Stimulated activated CD8-positive, alpha-beta memory T cell treated with anti-CD3 and anti-CD28 coated beads, Interleukin-15, amount 100 ng/mL, for 24 hours (primary cell): ENCODE data around the gene IFT172.
"Not testable (repeated sequence)": the region's sequence is repeated elsewhere in the genome, so short reads cannot be mapped to it uniquely, and the experiment has no call there.

Experiments
- DNase-seq: peaks from one replicate; pipeline ENCODE4 v3.0.0-alpha.2; 2020; ENCODE audit warnings: low read depth

Gene IFT172

DNA sequence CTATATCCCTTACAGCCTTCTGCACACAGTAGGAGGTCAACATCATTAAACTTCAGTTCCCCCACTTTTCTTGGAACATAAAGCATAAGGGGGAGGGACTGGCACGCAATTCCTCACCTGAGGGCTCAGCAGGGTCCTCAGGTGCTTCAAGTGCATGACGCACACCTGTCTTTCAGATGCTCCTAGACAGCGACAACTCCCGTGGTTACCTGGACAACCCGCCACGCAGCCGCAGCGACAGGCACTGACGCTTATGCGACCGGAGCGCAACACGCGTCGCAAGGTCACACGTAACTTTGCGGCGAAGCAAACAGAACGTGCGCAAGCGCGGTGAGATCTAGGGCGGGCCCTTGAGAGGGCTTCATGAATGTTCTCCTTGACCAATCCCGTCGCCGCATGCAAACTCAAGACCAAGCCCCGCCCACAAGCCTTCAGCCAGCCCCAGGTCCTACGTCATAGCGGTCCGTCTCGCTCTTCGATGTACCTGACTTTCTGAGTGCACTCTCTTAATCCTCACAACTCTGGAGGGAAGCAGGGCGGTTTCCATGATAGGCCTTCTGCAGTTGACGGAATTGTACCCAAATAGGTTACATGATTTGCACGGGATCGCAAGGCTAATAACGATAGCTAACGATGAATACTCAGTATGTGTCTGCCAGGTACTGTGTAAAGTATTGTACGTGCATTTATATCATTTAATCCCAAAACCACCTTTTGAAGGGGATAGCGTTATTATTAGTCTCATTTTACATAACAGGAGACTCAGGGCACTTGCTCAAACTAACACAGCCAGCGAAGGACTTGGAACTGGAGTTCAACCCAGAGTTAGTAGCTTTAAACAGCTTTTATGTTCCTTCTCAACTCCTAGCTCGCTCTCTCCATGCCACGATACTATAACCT lies at the start of gene IFT172:
Gene IFT172 (minus strand): TSS at position 246 of the 900 bp plus-strand sequence. CDS start 90 bp downstream, at position 156.
- DNase-seq = peak; percentile 89

GRCh38 chr2:27538839-27539450 lies 49.4 kb upstream of the IFT172 start:
- not testable (repeated sequence) for DNase-seq

GRCh38 chr2:27537287-27537686 lies 47.7 kb upstream of the IFT172 start:
- DNase-seq = no peak

DNA sequence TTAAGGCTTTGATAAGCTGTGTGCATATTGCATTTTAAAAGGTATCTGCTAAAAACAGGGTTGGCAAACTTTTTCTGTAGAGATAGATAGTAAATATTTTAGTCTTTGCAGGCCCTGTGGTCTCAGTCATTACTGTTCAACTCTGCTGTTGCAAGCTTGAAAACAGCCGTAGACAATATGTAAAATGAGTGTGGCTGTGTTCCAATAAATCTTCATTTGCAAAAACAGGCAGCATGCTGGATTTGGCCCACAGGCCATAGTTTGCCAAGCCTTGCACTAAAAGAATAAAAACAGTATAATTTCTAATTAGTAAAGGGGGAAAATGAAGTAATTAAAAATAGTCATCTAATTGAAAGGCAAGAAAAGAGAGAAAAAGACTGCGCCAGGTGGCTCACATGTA lies 42.4 kb upstream of the IFT172 start:
- no peak for DNase-seq

- DNase-seq = no peak
Measured at GRCh38 chr2:27527182-27527581, 37.6 kb upstream of the IFT172 start.

- DNase-seq = no peak
Measured at GRCh38 chr2:27522400-27522945, 32.9 kb upstream of the IFT172 start.

DNA sequence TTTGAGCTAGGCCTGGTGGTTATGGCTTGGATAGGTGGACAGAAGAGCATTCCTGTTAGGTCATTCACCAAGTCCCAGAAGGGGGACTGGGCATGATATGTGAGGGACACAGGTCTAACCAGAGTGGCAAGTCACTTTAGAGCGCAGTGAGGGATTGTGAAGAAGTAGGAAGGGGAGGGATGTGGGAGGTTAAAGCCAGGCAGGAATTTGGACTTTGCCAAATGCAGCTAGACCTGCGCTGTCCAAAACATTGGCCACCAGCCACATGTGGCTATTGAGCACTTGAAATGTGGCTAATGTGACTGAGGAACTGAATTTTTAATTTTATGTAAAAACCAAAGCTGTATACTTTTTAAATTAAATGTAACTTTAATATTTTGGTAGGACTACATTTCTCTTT lies 30.8 kb upstream of the IFT172 start:
- no peak for DNase-seq

- DNase-seq = no peak
Measured at GRCh38 chr2:27518782-27519113, 29.2 kb upstream of the IFT172 start.

GRCh38 chr2:27518113-27518781 lies 28.7 kb upstream of the IFT172 start:
- DNase-seq = no peak

DNA sequence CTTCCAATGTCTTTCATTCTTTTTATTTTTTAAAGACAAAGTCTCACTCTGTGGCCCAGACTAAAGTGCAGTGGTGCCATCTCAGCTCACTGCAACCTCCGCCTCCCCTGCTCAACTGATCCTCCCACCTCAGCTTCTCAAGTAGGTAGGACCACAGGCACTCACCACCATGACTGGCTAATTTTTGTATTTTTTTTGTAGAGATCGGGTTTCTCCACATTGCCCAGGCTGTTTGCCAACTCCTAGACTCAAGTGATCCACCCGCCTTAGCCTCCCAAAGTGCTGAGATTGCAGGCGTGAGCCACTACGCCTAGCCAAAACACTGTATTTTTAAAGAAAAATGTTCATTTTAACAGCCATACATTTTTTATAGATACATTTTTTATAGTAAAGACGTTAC lies 19.8 kb upstream of the IFT172 start:
- DNase-seq = no peak

DNA sequence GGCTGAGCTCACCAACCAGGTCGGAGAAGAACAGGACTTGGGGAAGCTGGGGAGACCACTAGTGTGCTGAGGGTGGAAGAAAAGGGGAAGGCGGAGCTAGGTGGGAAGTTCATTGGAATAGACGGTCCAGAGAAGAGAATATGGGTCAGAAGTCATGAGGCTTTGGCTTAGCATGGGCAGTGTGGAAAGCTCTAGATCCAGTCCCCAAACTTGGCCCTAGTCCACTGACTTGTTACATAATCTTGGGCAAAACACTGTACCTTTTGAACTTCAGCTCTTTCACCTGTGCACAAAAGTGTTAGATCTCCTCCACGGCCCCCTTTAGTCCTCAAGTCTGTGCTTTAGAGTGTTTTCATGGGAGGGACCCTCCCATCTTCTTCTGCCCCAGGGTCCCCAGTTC lies 17.8 kb upstream of the IFT172 start:
- DNase-seq = no peak

DNA sequence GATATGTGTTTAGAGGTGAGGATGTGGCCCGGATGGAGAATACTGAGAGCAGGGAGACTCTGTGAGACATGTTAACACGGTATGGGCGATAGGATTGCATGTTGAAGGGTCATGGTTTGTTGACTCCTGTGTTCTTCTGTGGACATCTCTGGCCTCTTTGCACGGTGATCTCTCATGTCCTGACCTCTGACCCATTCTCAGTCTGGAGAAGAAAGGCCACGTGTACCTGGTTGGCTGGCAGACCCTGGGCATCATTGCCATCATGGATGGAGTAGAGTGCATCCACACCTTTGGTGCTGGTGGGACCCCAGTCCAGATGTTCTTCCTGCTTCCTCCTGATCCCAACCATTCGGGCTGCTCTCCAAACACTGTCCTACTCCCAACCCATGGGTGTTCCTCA lies 17.0 kb upstream of the IFT172 start:
- DNase-seq = no peak

DNA sequence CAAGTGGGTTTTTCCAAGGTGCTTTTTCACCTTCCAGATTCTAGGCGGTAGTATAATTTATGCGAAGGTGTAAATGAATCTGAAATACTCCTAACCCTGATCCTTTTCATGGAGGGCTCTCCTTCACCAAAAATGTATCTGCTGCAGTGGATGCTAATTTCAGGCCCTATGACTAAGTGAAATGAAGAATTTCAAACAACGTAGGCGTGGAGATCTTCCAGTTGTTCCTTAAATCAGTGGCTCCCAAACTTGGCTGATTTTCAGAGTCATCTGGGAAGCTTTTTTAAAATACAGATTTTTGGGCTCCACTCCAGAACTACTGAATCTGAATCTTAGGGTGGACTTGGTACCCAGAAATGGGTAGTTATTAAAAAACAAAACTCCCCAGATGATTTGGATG lies 12.6 kb upstream of the IFT172 start:
- DNase-seq = no peak

- DNase-seq = no peak
Measured at GRCh38 chr2:27501042-27501441, 11.5 kb upstream of the IFT172 start.

DNA sequence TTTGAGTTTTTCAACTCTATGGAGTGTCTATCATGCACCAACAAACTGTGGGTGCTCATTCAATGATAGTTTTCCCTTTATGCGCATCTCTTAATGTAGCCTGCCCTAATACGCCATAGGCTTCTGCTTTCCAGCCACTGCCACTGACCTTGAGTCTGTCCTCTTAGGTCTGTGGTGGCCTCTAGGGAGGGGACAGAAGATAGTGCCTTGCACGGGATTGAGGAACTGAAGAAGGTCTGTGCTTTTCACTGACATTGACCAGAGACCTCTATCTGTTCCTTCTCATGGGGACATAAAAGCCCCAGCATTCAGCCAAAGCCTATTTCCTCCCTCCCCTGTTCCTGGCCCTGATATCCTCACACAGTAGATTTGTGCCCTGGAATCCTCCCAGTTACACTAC lies 9.4 kb upstream of the IFT172 start:
- DNase-seq = no peak

- DNase-seq = no peak
Measured at GRCh38 chr2:27497288-27497627, 7.7 kb upstream of the IFT172 start.

DNA sequence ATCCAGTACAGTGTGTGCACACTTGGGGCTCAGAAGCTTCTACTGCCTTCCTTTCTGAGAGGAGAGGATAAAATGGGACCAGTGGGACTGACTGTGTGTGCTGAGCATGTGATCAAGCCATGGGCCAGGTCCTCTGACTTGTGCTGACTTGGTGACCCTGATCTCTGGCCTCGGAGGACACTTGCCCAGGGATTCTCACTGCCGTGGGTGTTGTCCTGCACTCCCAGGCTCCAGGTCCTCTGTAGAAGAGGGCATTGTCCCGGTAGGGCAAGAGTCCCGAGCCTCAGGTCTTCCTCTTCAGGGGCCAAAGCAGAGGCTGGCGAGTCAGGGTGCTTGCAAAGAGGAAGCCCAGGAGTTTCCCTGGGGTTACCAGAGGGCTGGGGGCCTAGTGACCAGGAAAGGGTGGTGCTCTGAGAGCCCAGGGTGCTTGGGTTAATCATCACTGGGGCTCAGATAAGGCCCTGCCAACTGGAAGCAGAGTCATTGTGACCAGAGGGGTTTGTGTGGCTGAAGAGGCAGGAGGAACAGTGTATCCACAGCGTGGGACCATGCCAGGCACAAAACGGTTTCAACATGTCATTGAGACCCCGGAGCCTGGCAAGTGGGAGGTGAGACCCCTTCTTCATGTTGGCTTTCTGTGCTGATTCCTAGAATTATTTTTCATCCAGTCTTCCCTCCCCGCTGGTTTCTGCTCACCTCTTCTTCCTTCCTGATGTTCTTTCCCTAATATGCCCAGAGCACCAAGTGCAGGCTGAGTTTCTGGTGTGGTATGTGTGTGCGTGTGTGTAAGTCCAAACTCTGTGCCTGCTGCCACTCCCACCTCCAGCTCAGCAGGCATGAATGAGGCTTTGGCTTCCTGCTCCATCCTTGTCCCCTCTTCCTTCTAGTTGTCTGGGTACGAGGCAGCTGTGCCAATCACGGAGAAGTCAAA lies 7.1 kb upstream of the IFT172 start, which contains the start of gene GCKR:
Gene GCKR (plus strand): TSS at position 483 of the 931 bp plus-strand sequence. CDS start 66 bp downstream, at position 549.
- no peak for DNase-seq

- DNase-seq = no peak
Measured at GRCh38 chr2:27495840-27496356, 6.4 kb upstream of the IFT172 start.

- no peak for DNase-seq
Measured at GRCh38 chr2:27494944-27495554, 5.5 kb upstream of the IFT172 start, which contains the start of gene FNDC4. FNDC4 (minus strand) TSS chr2:27495200; CDS start chr2:27494679, 521 bp downstream.

- no peak for DNase-seq
Measured at GRCh38 chr2:27494284-27494943, 4.9 kb upstream of the IFT172 start.
